Body of pancreas (tissue), 4 donors: Measurements from ENCODE around the gene SEPHS2.
"Not testable (repeated sequence)": the region's sequence is repeated elsewhere in the genome, so short reads cannot be mapped to it uniquely, and the experiment has no call there.

ENCODE experiments used
- CTCF ChIP-seq, 7 experiments: fragments of 450-650 bp in 4 of 7; fragments of 200-600 bp in 3 of 7; sonication (generic) in 3 of 7; IDR thresholded peaks; one replicate each; pipeline ENCODE4 v1.5.1; 2016 to 2019; ENCODE audit warnings: antibody characterized with exemption in 7 of 7
- POLR2A ChIP-seq, 3 donors: fragments of 450-650 bp; IDR thresholded peaks; one replicate each; pipeline ENCODE4 v1.6.1; 2016; ENCODE audit warnings: antibody characterized with exemption in 3 of 3, mild to moderate bottlenecking in 2 of 3

GRCh38 chr16:30396627-30397026 is 49.0 kb downstream of the SEPHS2 start:
- not testable (repeated sequence) for TF ChIP-seq CTCF, POLR2A (IDR thresholded peaks at IDR 0.05)
